ENCODE data around the gene VAV2.
"Not testable (repeated sequence)": the region's sequence is repeated elsewhere in the genome, so short reads cannot be mapped to it uniquely, and the experiment has no call there.

Gene VAV2

GRCh38 chr9:133914442-133915342 lies 77.4 kb downstream of the VAV2 start:
- DNase-seq, result no peak

DNA sequence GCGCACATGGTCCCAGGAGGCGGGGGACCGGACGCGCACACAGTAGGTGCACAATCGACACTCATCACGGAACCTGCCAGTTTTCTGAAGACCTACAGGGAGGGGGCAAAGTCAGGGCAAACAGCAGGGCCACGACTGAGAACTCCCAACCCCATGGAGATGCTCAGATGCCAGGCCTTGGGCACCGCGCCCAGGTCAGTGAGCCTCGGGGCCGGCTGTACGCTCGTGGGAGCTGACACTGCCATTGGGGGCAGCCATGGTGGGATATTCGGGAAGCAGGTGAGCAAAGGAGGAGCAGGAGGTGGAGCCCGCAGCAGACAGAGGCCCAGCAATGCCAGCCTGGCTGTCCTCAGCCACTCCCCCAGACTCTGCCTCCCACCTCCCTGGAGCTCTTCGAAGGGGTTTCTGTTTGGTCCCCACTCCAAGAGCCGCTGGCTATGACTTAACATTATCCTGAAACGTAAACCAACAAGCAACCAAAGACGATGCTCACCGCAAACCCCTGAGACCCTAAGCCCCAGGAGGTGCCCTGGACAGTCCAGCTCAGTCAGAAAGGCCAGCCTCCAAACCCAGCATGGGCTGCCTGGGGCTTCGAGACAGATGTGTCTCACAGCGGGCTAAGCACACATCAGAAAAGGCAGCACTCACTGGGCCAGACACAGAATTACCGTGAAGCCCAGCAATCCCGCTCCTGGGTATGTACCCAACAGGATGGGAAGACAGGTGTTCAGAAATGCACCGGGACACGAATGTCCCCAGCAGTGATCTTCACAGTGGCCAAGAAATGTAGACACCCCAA lies 78.4 kb downstream of the VAV2 start:
- no peak for DNase-seq

DNA sequence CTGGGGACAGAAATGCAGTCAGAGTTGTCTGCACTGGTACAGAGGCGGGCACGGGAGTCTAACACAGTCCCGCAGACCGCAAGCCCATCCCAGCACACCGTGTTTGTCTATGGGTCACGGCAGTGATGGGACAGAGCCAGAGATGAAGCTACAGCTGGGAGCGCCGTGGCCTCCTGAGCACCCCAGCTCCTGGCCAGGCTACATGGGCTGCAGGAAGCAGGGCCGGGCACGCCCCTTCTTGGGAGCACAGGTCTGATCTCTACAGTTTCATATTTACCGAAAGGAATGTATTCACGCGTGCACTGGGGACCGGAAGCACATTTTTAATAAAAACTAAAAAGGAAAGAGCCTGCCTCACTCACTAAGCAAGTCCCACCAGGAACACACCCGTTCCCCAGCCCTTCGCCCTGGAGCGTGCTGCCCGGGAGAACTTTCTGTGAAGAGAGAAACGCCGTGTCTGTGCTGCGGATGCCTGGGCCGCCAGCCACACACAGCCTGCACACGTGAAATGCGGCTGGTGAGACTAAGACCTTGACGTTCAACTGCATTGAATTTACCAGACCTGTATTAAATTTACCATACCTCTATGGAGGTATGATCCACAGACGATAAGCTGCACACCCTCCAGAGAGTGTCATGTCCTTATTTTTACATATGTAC lies 81.1 kb downstream of the VAV2 start:
- no peak for DNase-seq

GRCh38 chr9:133906932-133907910 lies 84.9 kb downstream of the VAV2 start:
- DNase-seq, result no peak

DNA sequence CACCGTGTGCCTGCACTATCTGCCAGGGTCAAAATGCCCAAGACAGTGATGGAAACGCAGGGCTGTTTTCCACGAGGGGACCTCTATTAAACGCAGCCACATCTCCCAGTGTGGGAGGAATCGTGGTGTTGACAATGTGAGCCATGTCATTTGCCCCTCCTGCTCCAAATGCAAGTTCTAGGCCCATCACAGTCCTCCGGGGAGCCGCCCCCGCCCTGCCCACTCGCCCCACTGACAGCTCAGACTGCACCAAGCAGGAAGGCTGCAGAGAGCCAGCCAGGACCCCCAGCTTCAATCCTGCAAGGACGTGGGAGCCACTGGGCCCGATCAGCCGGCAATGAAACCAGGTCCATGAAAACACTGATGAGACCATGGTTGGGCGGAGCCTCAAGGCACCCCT lies 85.9 kb downstream of the VAV2 start:
- no peak for DNase-seq

DNA sequence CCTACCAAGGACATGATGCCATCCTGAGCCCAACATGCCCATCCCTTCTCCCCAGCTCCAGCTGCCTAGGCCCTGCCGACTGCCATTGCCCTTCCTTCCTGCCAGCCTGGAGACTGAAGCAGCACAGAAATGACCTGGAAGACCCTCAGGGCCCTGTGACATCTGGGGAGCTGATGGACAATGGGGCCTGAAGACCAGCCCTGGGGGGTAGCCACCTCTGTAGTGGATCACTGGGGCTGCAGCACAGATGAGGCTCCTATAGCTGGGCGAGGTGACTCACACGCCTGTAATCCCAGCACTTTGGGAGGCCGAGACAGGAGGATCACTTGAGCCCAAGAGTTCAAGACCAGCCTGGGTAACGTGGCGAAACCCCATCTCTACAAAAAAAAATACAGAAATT lies 86.6 kb downstream of the VAV2 start:
- no peak for DNase-seq

DNA sequence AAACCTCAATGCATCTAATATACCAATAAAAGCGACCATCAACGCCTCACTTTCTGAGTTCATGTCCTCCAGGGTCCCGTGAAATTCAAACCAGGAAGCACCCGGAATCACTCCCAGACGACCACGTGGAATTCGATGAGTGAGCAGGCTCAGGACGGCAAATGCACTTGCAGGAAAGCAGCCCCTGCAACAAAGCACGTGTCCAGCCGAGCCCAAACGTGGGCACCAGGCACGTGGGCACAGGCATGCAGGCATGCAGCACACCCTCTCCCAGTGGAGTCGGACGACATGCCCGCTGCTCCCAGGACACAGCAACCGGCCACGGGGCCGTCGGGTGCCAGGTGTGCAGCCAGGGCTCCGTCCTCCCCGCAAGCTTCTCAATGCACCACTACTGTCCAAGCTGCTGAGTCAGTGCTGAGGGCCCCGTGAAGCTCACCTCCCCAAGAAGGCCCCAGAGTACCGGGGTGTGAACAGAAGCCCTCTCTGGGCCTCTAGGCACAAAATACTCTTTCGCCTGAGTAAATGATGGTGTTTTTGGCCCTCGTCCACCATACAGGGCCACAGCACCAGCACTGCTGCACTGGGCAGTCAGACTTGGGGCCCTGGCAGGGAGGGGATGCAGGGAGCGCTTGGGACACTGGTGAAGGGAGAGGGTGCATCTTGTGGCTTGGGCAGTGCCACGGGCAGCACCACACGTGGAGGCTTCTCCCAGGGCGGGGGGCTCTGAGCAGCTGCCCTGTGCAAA lies 87.6 kb downstream of the VAV2 start:
- no peak for DNase-seq

DNA sequence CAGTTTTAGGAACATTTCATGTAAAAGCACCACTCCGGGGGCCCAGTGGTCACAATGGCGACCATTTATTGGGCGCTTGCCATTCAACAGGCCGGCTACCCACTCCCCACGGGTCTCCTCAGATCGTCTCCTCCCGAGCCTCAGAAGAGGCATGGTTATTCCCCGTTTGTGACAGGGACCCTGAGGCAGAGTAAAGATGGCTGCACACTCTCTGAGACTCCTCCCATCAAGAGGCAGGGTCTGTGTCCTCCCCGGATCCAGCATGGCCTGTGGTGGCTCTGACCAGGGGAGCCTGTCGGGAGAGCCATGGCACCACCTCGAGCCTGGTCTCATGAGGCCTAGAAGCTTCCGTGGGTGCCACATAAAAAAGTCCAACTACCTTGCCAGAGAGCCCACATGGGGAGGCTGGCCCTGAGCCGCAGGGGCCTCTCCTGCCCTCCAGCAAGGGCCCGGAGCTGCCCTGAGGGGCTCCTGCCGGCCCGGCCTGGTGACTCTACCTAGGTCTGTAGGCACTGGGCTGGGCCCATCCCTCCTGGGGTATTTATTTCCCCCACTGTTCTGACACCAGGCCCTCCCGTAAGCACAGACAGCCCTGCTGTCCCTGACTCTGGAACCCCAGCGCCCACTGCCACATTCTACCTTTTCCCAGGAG lies 90.8 kb downstream of the VAV2 start:
- no peak for DNase-seq

- DNase-seq, result no peak
Measured at GRCh38 chr9:133897675-133898074, 94.4 kb downstream of the VAV2 start.

- not testable (repeated sequence) for DNase-seq
Measured at GRCh38 chr9:133896007-133896406, 96.1 kb downstream of the VAV2 start.

- DNase-seq, result no peak
Measured at GRCh38 chr9:133895335-133895734, 96.8 kb downstream of the VAV2 start.

GRCh38 chr9:133894377-133895321 lies 97.5 kb downstream of the VAV2 start:
- no peak for DNase-seq

- no peak for DNase-seq
Measured at GRCh38 chr9:133893191-133893994, 98.7 kb downstream of the VAV2 start.

GRCh38 chr9:133892193-133892920 lies 99.8 kb downstream of the VAV2 start:
- no peak for DNase-seq

DNA sequence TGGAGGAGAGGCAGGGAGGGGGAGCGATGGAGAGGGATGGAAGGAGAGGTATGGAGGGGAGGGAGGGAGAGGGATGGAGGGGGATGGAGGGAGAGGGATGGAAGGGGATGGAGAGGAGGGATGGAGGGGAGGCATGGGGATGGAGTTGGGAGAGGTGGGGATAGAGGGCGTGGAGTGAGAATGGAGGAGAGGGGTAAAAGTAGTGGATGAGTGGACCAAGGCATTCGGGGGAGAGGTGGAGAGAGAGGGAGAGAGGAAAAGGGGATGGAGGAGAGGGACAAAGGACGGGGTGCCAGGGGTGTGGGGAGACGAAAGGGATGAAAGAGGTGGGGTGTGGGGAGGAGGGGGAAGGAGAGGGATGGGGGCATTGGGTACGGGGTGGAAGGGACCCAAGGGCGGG lies 100.4 kb downstream of the VAV2 start:
- DNase-seq, result no peak

- DNase-seq, result no peak
Measured at GRCh38 chr9:133890583-133890982, 101.5 kb downstream of the VAV2 start.

DNA sequence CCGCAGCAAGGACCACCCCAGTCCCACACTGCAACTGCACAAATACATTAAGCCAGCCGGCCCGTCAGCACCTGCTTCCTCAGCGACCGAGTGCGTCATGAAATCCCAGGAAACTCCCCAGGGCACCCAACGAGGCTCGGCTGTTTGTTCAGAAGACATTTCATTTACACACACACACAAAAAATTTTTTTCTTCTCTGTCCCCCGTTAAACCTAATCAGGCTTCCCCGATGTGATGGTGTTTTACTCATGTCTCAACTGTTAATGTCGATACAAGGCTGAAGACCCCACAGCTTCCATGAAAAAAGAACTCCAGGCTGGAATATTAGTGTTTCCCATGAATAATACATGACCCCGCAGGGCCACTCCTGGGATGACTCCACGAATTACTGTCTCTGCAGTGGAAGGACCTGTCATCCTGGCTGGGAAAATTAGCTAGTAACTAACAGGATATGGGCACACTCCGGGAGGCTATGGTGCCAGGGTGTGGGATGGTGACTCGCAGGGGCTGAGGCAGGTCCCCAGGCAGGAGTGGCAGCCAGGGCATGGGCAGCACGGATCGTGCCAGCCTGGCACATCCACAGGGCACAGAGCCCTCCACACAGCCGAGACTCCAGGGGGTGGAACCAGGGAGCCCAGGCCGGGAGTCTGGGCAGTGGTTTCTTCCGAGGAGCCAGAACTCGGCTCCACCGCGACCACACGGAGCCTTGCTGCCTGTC lies 102.4 kb downstream of the VAV2 start:
- DNase-seq, result no peak
